Fibroblast of skin of left biceps (primary cell): ENCODE measurements around the gene EGLN2.
"Not testable (repeated sequence)": the region's sequence is repeated elsewhere in the genome, so short reads cannot be mapped to it uniquely, and the experiment has no call there.

Experiments
- DNase-seq, 2 experiments: peaks; one replicate each; pipeline ENCODE4 v3.0.0-alpha.2; 2013; ENCODE audit warnings: low read depth in 2 of 2

The EGLN2 gene

DNA sequence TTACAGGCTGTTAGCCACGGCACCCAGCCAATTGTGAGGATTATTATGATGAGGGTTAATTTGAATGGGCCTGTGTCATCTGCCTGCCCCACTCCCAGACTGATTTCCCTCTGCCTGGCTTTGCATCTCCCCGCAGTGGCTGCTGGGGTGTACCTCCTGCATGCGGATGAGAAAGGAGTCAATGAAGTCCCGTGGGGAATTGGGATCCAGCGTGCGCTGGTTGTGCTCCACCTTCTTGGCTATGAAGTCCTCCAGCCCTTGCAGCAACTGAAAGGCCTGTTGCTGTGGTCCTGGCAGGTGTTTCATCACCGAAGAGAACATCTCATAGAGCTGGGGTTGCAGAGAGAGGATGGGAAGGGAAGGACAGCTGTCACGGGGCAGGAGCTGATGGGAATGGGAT, 47.7 kb downstream of the EGLN2 start:
- DNase-seq = not testable (repeated sequence)

GRCh38 chr19:40850277-40850676, 51.3 kb downstream of the EGLN2 start, which contains the start of gene CYP2A6:
CYP2A6 (minus strand) TSS chr19:40850447; CDS start chr19:40850426, 21 bp downstream.
- DNase-seq = not testable (repeated sequence)

DNA sequence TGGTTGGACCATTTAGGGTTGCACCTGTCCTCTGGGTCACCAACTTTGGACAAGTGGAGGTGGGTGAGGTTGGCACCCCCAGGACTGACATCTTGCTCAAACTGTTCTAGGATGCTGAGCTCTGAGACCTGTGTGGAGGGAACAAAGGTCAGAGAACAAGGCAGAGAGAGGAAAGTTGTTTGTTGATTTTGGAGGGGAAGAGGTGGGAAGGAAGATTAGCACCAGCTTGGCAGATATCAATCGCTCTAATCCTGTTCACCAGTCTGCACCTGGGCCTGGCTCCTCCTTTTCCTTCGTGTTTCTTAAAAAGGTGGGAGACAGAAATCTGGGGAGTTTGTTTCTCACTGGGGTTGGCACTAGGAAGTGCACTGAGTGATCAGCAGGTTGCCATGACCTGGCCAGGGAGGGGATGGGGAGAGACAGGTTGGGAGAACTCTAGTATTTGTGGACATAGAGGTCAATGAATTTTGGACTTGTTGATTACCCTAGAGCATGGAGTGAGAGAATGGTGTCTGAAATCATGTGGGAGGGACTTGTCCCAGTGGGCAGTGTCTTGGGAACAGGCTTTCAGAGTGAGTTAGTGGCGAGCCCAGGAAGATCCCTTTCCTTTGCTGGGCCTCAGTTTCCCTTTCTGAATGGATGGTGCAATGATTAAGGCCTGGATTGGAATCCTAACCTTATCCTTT, 53.6 kb downstream of the EGLN2 start:
- DNase-seq = not testable (repeated sequence)
